Neural cell (in vitro differentiated cells): ENCODE results near the gene ELAC1. TPM values are rescaled to one million over a fixed set of nuclear protein-coding genes. Genes with fewer than 3 reads are reported as not detected.

Experiments used
- H2AFZ ChIP-seq: fragments of 200-600, 300-800 bp; sonication (generic), shearing (Covaris generic); 2 replicates; pipeline ENCODE4 v1.6.0; 2014; ENCODE audit warnings: low read depth, mild to moderate bottlenecking, antibody characterized with exemption, low read length, moderate library complexity
- H3F3A ChIP-seq: fragments of 200-600 bp; shearing (Covaris generic); 2 replicates; pipeline ENCODE4 v1.6.1; 2016; ENCODE audit warnings: mild to moderate bottlenecking, moderate library complexity, mixed read lengths, antibody characterized with exemption, low read length; ENCODE audit not compliant: insufficient read depth, poor library complexity, severe bottlenecking
- H3K27ac ChIP-seq: fragments of 200-600, 300-800 bp; sonication (generic), shearing (Covaris generic); 2 replicates; pipeline ENCODE4 v1.5.1; 2014; ENCODE audit warnings: mild to moderate bottlenecking, low read length, moderate library complexity
- H3K27me3 ChIP-seq: fragments of 300-800, 200-600 bp; sonication (generic), shearing (Covaris generic); 2 replicates; pipeline ENCODE4 v1.6.0; 2014; ENCODE audit warnings: mild to moderate bottlenecking, low read depth, low read length, moderate library complexity; ENCODE audit not compliant: insufficient read depth
- H3K36me3 ChIP-seq: fragments of 300-800, 200-600 bp; sonication (generic), shearing (Covaris generic); 2 replicates; pipeline ENCODE4 v1.5.1; 2014; ENCODE audit warnings: mild to moderate bottlenecking, antibody characterized with exemption, low read length, moderate library complexity; ENCODE audit not compliant: insufficient read depth
- H3K4me2 ChIP-seq: fragments of 300-800, 200-600 bp; sonication (generic), shearing (Covaris generic); 2 replicates; pipeline ENCODE4 v1.6.0; 2014; ENCODE audit warnings: mild to moderate bottlenecking, low read length
- H3K4me3 ChIP-seq: fragments of 300-800, 200-600 bp; sonication (generic), shearing (Covaris generic); 2 replicates; pipeline ENCODE4 v1.5.1; 2014; ENCODE audit warnings: mild to moderate bottlenecking, low read length, moderate library complexity
- H3K79me2 ChIP-seq: fragments of 200-600 bp; shearing (Covaris generic); replicated peaks from 2 replicates; pipeline ENCODE4 v1.6.0; 2014; ENCODE audit warnings: mild to moderate bottlenecking, low read length, moderate library complexity; ENCODE audit not compliant: insufficient read depth
- H3K9ac ChIP-seq: fragments of 300-800, 200-600 bp; sonication (generic), shearing (Covaris generic); 2 replicates; pipeline ENCODE4 v1.6.1; 2016; ENCODE audit warnings: mild to moderate bottlenecking, low read length, mixed read lengths
- H3K9me2 ChIP-seq: fragments of 200-600 bp; shearing (Covaris generic); 2 replicates; pipeline ENCODE4 v1.6.1; 2016; ENCODE audit warnings: mild to moderate bottlenecking, low read length, mixed read lengths; ENCODE audit not compliant: insufficient read depth
- H3K9me3 ChIP-seq: fragments of 200-600, 300-800 bp; sonication (generic), shearing (Covaris generic); 2 replicates; pipeline ENCODE4 v1.6.1; 2016; ENCODE audit warnings: mild to moderate bottlenecking, mixed run types, low read length, moderate library complexity, mixed read lengths
- H4K20me1 ChIP-seq: fragments of 200-600 bp; shearing (Covaris generic); 2 replicates; pipeline ENCODE4 v1.6.1; 2016; ENCODE audit warnings: mild to moderate bottlenecking, mixed run types; ENCODE audit not compliant: insufficient read depth
- CTCF ChIP-seq: fragments of 450-650 bp; IDR thresholded peaks from 2 replicates; pipeline ENCODE4 v1.5.1; 2014; ENCODE audit warnings: antibody characterized with exemption, mild to moderate bottlenecking, moderate library complexity; ENCODE audit not compliant: poor library complexity, severe bottlenecking
- EP300 ChIP-seq: fragments of 450-650 bp; conservative IDR thresholded peaks from 2 replicates; pipeline ENCODE4 v1.6.1; 2014; ENCODE audit warnings: antibody characterized with exemption, mild to moderate bottlenecking, moderate library complexity; ENCODE audit not compliant: poor library complexity, severe bottlenecking
- EZH2 ChIP-seq: fragments of 200-600, 300-800 bp; shearing (Covaris generic), sonication (generic); IDR thresholded peaks from 2 replicates; pipeline ENCODE4 v1.6.1; 2014; ENCODE audit warnings: antibody characterized with exemption, low read length, borderline replicate concordance, mild to moderate bottlenecking; ENCODE audit not compliant: insufficient read depth, poor library complexity, severe bottlenecking
- MXI1 ChIP-seq: fragments of 450-650 bp; conservative IDR thresholded peaks from 2 replicates; pipeline ENCODE4 v1.6.1; 2014; ENCODE audit warnings: antibody characterized with exemption, mild to moderate bottlenecking; ENCODE audit not compliant: poor library complexity, severe bottlenecking
- POLR2AphosphoS5 ChIP-seq: IDR thresholded peaks from 2 replicates; pipeline ENCODE4 v1.6.1; 2012
- RAD21 ChIP-seq: fragments of 450-650 bp; conservative IDR thresholded peaks from 2 replicates; pipeline ENCODE4 v1.6.1; 2014; ENCODE audit warnings: antibody characterized with exemption, mild to moderate bottlenecking, moderate library complexity
- REST ChIP-seq: IDR thresholded peaks from 2 replicates; pipeline ENCODE4 v1.6.1; 2012; ENCODE audit warnings: borderline replicate concordance
- SMC3 ChIP-seq: fragments of 450-650 bp; conservative IDR thresholded peaks from 2 replicates; pipeline ENCODE4 v1.6.1; 2014; ENCODE audit warnings: antibody characterized with exemption, mild to moderate bottlenecking, moderate library complexity; ENCODE audit not compliant: poor library complexity
- TAF1 ChIP-seq: IDR thresholded peaks from 2 replicates; pipeline ENCODE4 v1.6.1; 2012; ENCODE audit warnings: low read depth
- polyA plus RNA-seq: library from polyadenylated mRNA; depleted of rRNA; stranded (reverse); fragments of >200 nt; gene quantifications from 2 replicates; pipeline ENCODE4 v1.2.3, GENCODE V29; 2014

ELAC1 gene
- polyA plus RNA-seq, 1 donor from 2014 or later = 20.6 TPM

GRCh38 chr18:50989711-50990110 is 21.9 kb downstream of the ELAC1 start:
- no peak overlapping the region for H2AFZ ChIP-seq
- TF ChIP-seq TAF1 (no peak), EP300 (no peak), SMC3 (no peak), REST (no peak), EZH2 (no peak), POLR2AphosphoS5 (no peak), RAD21 (no peak), MXI1 (no peak), CTCF (no peak)
- H4K20me1 ChIP-seq = no peaks in the 10 kb centered on the region
- H3K27ac ChIP-seq = no peak overlapping the region
- no peak overlapping the region for H3K4me2 ChIP-seq
- H3F3A ChIP-seq = no peaks in the 10 kb centered on the region
- H3K79me2 ChIP-seq = no peaks in the 10 kb centered on the region
- H3K36me3 ChIP-seq = no peaks in the 10 kb centered on the region
- H3K9me3 ChIP-seq = no peaks in the 10 kb centered on the region
- no peak overlapping the region for H3K9ac ChIP-seq
- H3K4me3 ChIP-seq = no peak overlapping the region
- no peaks in the 10 kb centered on the region for H3K9me2 ChIP-seq
- no peaks in the 10 kb centered on the region for H3K27me3 ChIP-seq

GRCh38 chr18:50992351-50992762 is 24.5 kb downstream of the ELAC1 start:
- Histone ChIP-seq H3K4me3 (no peak overlapping the region), H3K9ac (no peak overlapping the region), H3K9me2 (no peaks in the 10 kb centered on the region), H3K27ac (no peak overlapping the region), H3K36me3 (no peaks in the 10 kb centered on the region), H4K20me1 (no peaks in the 10 kb centered on the region), H3K79me2 (no peaks in the 10 kb centered on the region), H2AFZ (no peak overlapping the region), H3K27me3 (no peaks in the 10 kb centered on the region), H3K4me2 (no peak overlapping the region), H3F3A (no peaks in the 10 kb centered on the region), H3K9me3 (no peaks in the 10 kb centered on the region)
- no peak for TF ChIP-seq SMC3
- TF ChIP-seq MXI1 = no peak
- no peak for TF ChIP-seq RAD21
- no peak for TF ChIP-seq CTCF
- no peak for TF ChIP-seq POLR2AphosphoS5
- no peak for TF ChIP-seq REST
- no peak for TF ChIP-seq EZH2
- no peak for TF ChIP-seq EP300
- TF ChIP-seq TAF1 = no peak
